OCI-LY7 (cell line): ENCODE measurements around the gene AGPAT3.

ENCODE experiments used
- CTCF ChIP-seq: fragments of 200-600 bp; sonication (generic); conservative IDR thresholded peaks from 2 replicates; pipeline ENCODE4 v1.5.1; 2014; ENCODE audit warnings: mild to moderate bottlenecking, antibody characterized with exemption, low read length, moderate library complexity, mixed read lengths
- EZH2phosphoT487 ChIP-seq: fragments of 200-600 bp; sonication (generic); IDR thresholded peaks from 2 replicates; pipeline ENCODE4 v1.6.1; 2018; ENCODE audit warnings: low read depth, borderline replicate concordance, mild to moderate bottlenecking, mixed run types, antibody characterized with exemption, low read length, moderate library complexity, mixed read lengths

GRCh38 chr21:43958364-43959158 lies 93.5 kb downstream of the AGPAT3 start:
- TF ChIP-seq CTCF, result no peak
- TF ChIP-seq EZH2phosphoT487, result no peak
